Nephron progenitor cell (in vitro differentiated cells): Measurements from ENCODE around the gene APRT.

Experiments used
- DNase-seq: peaks from one replicate; pipeline ENCODE4 v3.0.0; 2021
- H3K27ac Mint-ChIP-seq: 2 replicates; pipeline ENCODE4 v1.8.0; 2021; ENCODE audit warnings: mild to moderate bottlenecking, moderate library complexity, mixed read lengths
- H3K27me3 Mint-ChIP-seq: 2 replicates; pipeline ENCODE4 v1.8.0; 2021; ENCODE audit warnings: mild to moderate bottlenecking, low read depth, mixed read lengths; ENCODE audit not compliant: poor library complexity
- H3K36me3 Mint-ChIP-seq: 2 replicates; pipeline ENCODE4 v1.8.0; 2021; ENCODE audit warnings: low read depth, mixed read lengths
- H3K4me1 Mint-ChIP-seq: 2 replicates; pipeline ENCODE4 v1.8.0; 2021; ENCODE audit warnings: mixed read lengths
- H3K4me3 Mint-ChIP-seq: 2 replicates; pipeline ENCODE4 v1.8.0; 2021; ENCODE audit warnings: mild to moderate bottlenecking, moderate library complexity, mixed read lengths
- H3K9me3 Mint-ChIP-seq: 2 replicates; pipeline ENCODE4 v1.8.0; 2021; ENCODE audit warnings: mild to moderate bottlenecking, moderate library complexity, mixed read lengths
- TF ChIP-seq, protein P1 (sequence below): fragments of 200-600 bp; sonication (generic); IDR thresholded peaks from 2 replicates; pipeline ENCODE4 v1.5.0; 2021; ENCODE audit warnings: antibody characterized with exemption

APRT gene

GRCh38 chr16:88851616-88852015 lies 39.9 kb upstream of the APRT start:
- TF ChIP-seq, protein P1, sequence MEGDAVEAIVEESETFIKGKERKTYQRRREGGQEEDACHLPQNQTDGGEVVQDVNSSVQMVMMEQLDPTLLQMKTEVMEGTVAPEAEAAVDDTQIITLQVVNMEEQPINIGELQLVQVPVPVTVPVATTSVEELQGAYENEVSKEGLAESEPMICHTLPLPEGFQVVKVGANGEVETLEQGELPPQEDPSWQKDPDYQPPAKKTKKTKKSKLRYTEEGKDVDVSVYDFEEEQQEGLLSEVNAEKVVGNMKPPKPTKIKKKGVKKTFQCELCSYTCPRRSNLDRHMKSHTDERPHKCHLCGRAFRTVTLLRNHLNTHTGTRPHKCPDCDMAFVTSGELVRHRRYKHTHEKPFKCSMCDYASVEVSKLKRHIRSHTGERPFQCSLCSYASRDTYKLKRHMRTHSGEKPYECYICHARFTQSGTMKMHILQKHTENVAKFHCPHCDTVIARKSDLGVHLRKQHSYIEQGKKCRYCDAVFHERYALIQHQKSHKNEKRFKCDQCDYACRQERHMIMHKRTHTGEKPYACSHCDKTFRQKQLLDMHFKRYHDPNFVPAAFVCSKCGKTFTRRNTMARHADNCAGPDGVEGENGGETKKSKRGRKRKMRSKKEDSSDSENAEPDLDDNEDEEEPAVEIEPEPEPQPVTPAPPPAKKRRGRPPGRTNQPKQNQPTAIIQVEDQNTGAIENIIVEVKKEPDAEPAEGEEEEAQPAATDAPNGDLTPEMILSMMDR: no peak
- H3K36me3 Mint-ChIP-seq: peaks cover 18% of the 10 kb centered on the region
- H3K4me3 Mint-ChIP-seq: no peak overlapping the region
- H3K4me1 Mint-ChIP-seq: peaks cover 12% of the 10 kb centered on the region
- H3K9me3 Mint-ChIP-seq: no peaks in the 10 kb centered on the region
- no peak overlapping the region for H3K27ac Mint-ChIP-seq
- DNase-seq: no peak
- no peaks in the 10 kb centered on the region for H3K27me3 Mint-ChIP-seq

DNA sequence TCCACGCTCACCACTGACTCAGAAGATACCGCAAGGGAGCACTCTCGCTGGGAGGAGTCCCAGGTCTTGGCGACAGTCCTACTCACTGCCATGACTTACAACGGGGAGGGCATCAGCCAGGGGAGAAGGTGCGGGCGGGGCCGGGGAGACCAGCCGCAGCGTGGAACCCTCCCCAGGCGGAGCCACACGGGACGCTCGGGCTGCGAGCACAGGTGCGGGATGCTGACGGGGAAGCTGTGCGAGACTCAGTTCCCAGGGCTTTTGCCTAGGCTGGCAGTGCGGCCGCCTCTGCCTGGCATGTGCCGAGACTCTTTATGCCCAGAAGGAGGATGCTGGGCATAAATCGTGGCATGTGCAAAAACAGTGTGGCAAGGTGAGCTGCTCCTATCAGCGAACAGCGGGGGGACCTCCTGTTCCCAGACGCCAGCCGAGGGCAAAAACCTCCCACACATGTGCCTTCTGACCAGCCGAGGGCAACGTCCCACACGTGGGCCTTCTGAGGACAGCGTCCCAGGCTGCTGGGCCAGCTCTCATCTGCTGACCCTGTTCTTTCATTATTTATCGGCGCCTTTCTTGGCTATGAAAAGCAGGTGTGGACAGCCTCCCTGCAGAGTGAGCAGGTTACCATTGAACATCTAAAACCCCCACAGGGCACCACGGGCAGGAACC lies 38.9 kb upstream of the APRT start:
- TF ChIP-seq, protein P1: no peak
- no peak overlapping the region for H3K4me3 Mint-ChIP-seq
- DNase-seq: no peak
- peaks cover 18% of the 10 kb centered on the region for H3K36me3 Mint-ChIP-seq
- no peaks in the 10 kb centered on the region for H3K27me3 Mint-ChIP-seq
- H3K27ac Mint-ChIP-seq: no peak overlapping the region
- peaks cover 8% of the 10 kb centered on the region for H3K4me1 Mint-ChIP-seq
- no peaks in the 10 kb centered on the region for H3K9me3 Mint-ChIP-seq

DNA sequence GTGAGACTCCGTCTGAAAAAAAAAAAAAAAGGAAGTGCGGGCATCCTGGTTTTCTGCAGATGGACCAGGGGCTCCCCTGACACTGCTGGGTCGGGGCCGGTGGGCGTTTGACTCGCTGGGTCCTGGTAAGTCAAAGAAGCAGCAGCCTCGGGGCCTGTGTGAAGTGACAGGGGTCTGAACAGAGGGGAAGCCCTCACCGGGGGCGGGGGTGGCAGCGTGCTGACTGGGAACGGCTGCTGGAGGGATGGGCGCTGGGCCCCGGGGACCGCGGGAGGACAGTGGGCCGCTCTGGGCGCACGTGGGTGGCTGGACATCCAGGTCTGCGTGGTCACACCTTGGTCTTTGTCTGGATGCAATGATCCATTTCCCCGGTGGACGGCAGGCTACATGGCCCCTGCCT lies 36.8 kb upstream of the APRT start:
- Mint-ChIP-seq H3K4me3 (no peak overlapping the region), H3K27ac (no peak overlapping the region), H3K9me3 (no peaks in the 10 kb centered on the region), H3K36me3 (peaks cover 18% of the 10 kb centered on the region), H3K4me1 (peaks cover 8% of the 10 kb centered on the region), H3K27me3 (no peaks in the 10 kb centered on the region)
- TF ChIP-seq, protein P1: no peak
- no peak for DNase-seq

GRCh38 chr16:88847654-88848053 lies 35.9 kb upstream of the APRT start:
- Mint-ChIP-seq H3K27me3 (no peaks in the 10 kb centered on the region), H3K4me3 (no peak overlapping the region), H3K27ac (peak overlapping the region; percentile 32), H3K9me3 (no peaks in the 10 kb centered on the region), H3K4me1 (peaks cover 8% of the 10 kb centered on the region), H3K36me3 (peaks cover 18% of the 10 kb centered on the region)
- TF ChIP-seq, protein P1: no peak
- DNase-seq: no peak

- H3K4me1 Mint-ChIP-seq: peaks cover 8% of the 10 kb centered on the region
- no peak for DNase-seq
- H3K27me3 Mint-ChIP-seq: no peaks in the 10 kb centered on the region
- TF ChIP-seq, protein P1: no peak
- H3K36me3 Mint-ChIP-seq: peaks cover 3% of the 10 kb centered on the region
- H3K4me3 Mint-ChIP-seq: no peak overlapping the region
- H3K9me3 Mint-ChIP-seq: no peaks in the 10 kb centered on the region
- no peak overlapping the region for H3K27ac Mint-ChIP-seq
Measured at GRCh38 chr16:88846088-88846487, 34.4 kb upstream of the APRT start.

- TF ChIP-seq, protein P1: peak; percentile 18
- Mint-ChIP-seq H3K9me3 (no peaks in the 10 kb centered on the region), H3K27me3 (no peaks in the 10 kb centered on the region), H3K4me1 (peaks cover 8% of the 10 kb centered on the region), H3K36me3 (no peaks in the 10 kb centered on the region), H3K27ac (peak overlapping the region; percentile 83), H3K4me3 (no peak overlapping the region)
- DNase-seq: no peak
Measured at GRCh38 chr16:88844419-88845036, 32.8 kb upstream of the APRT start.
